A204.1 (cell line): Measurements from ENCODE around the gene ACTN3.

Experiments used
- FAIRE-seq: peaks from 2 replicates; lab custom pipeline; 2012; peaks lifted over from hg19 to GRCh38; lab: Jason Lieb, UNC

ACTN3 gene

GRCh38 chr11:66545701-66546367 lies 869 bp upstream of the ACTN3 start, which contains the start of gene ZDHHC24:
TSS of gene ZDHHC24 (minus strand) at chr11:66546048. CDS start at chr11:66546003, 45 bp downstream.
- peak; percentile 93 for FAIRE-seq

- no peak for FAIRE-seq
These were observed 411 bp downstream of the ACTN3 start for GRCh38 chr11:66546966-66547661.

GRCh38 chr11:66547662-66548009 lies 933 bp downstream of the ACTN3 start:
- no peak for FAIRE-seq

GRCh38 chr11:66548041-66548440 lies 1.3 kb downstream of the ACTN3 start:
- FAIRE-seq: no peak

GRCh38 chr11:66548774-66549630 lies 2.3 kb downstream of the ACTN3 start:
- FAIRE-seq: no peak

- FAIRE-seq: no peak
These were observed 3.0 kb downstream of the ACTN3 start for GRCh38 chr11:66549696-66550095.

GRCh38 chr11:66550887-66551286 lies 4.2 kb downstream of the ACTN3 start:
- FAIRE-seq: no peak

- no peak for FAIRE-seq
These were observed 7.9 kb downstream of the ACTN3 start for GRCh38 chr11:66554602-66555001.

- FAIRE-seq: no peak
These were observed 8.7 kb downstream of the ACTN3 start for GRCh38 chr11:66555416-66555815.

- no peak for FAIRE-seq
These were observed 9.4 kb downstream of the ACTN3 start for GRCh38 chr11:66556086-66556485.

- no peak for FAIRE-seq
These were observed 11.1 kb downstream of the ACTN3 start for GRCh38 chr11:66557733-66558326.

- FAIRE-seq: no peak
These were observed 12.6 kb downstream of the ACTN3 start for GRCh38 chr11:66559142-66559865.

GRCh38 chr11:66559866-66560676 lies 13.4 kb downstream of the ACTN3 start:
- FAIRE-seq: no peak

- FAIRE-seq: no peak
These were observed 14.7 kb downstream of the ACTN3 start for GRCh38 chr11:66561178-66561974.

- FAIRE-seq: no peak
These were observed 15.2 kb downstream of the ACTN3 start for GRCh38 chr11:66561975-66562248.

GRCh38 chr11:66562275-66562674 lies 15.6 kb downstream of the ACTN3 start:
- no peak for FAIRE-seq

- no peak for FAIRE-seq
These were observed 16.3 kb downstream of the ACTN3 start for GRCh38 chr11:66562907-66563583.

GRCh38 chr11:66563832-66564231 lies 17.1 kb downstream of the ACTN3 start:
- FAIRE-seq: no peak

- FAIRE-seq: no peak
These were observed 17.8 kb downstream of the ACTN3 start for GRCh38 chr11:66564538-66564937.

GRCh38 chr11:66564984-66565383 lies 18.3 kb downstream of the ACTN3 start:
- no peak for FAIRE-seq
